ENCODE results near the gene MRPL10. TPM values are rescaled to one million over a fixed set of nuclear protein-coding genes. Genes with fewer than 3 reads are reported as not detected.

MRPL10 gene
- total and polyA plus RNA-seq, 8 donors = 16.8 to 35.2 (median 24.1) TPM

DNA sequence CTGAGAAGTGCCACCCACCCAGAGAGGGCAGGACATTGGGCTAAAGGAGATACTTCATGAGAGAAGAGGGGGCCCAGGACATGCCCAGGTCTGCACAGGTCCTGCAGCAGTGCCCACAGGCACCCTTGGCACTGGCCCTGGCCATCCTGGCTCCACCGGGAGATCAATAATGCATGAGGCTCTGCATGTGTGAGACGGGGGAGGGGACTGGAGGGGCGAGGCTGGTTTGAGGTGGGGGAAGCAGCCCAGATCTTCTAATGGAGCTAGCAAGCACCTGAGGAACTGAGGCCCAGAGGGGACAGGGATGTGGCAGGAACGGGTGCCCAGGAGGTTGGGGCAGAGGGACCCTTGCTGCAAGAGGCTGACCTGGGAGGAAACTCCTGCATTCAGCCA is 10.3 kb downstream of the MRPL10 start:
- no peaks in the 10 kb centered on the region for H3K27me3 ChIP-seq
- H3K4me3 ChIP-seq = peak overlapping the region; percentile 51 to 85 (median 68)
- FAIRE-seq = no peak
- H3K9me3 ChIP-seq = no peaks in the 10 kb centered on the region
- intact Hi-C loops (cut with DNase I) = no loop called here
- 1 to 5% methylated on average over 4 of the region's 4 CpGs for WGBS, 2 donors
- peak; percentile 19 to 41 (median 36) for ATAC-seq
- H3K27ac ChIP-seq = peak overlapping the region; percentile 42 to 71 (median 62)
- peaks cover 0 to 34% (median 28%) of the 10 kb centered on the region in 3 donors for H3K36me3 ChIP-seq
- TF ChIP-seq, protein P1, sequence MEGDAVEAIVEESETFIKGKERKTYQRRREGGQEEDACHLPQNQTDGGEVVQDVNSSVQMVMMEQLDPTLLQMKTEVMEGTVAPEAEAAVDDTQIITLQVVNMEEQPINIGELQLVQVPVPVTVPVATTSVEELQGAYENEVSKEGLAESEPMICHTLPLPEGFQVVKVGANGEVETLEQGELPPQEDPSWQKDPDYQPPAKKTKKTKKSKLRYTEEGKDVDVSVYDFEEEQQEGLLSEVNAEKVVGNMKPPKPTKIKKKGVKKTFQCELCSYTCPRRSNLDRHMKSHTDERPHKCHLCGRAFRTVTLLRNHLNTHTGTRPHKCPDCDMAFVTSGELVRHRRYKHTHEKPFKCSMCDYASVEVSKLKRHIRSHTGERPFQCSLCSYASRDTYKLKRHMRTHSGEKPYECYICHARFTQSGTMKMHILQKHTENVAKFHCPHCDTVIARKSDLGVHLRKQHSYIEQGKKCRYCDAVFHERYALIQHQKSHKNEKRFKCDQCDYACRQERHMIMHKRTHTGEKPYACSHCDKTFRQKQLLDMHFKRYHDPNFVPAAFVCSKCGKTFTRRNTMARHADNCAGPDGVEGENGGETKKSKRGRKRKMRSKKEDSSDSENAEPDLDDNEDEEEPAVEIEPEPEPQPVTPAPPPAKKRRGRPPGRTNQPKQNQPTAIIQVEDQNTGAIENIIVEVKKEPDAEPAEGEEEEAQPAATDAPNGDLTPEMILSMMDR (IDR thresholded peaks at IDR 0.05) = no peak
- DNase-seq = peak in 2 of 6 donors; percentile 51 to 63
- peaks cover 0 to 14% (median 4%) of the 10 kb centered on the region in 3 donors for H3K4me1 ChIP-seq

DNA sequence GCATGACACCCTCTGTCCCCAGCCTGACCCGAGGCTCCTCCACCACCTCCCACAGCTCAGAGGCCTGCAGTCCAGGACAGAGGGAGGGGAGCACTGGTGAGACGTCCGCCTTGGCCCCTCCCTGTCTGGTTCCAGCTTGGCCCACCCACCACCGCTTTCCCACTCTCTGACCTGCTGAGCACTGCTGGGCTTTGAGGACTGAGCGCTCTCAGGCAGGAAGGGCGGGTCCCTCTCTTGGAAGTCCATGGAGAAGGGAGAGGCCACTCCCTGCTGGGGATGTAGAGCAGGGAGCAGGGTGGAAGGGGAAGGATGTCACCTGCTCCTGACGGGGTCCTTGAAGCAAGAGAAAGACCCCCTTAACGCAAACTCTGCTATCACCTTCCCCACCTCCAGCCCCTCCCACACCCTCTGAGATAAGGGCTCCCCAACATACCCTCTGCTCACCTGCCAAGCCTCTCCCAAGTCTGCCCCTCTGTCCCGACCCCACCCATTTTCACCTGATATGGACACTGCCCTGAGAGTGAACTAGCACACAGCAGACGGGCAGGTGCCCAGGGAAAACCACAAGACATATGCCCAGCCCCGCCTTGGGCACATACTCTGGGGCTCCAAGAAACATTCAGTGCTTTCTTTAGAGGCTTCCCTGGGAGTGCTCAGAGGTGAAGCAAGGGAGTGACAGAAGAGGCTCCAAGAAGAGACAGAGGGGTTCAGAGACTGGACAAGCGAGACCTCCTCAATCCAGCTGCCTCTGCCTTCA is 11.1 kb downstream of the MRPL10 start:
- 53 to 56% methylated on average over 12 of the region's 12 CpGs for WGBS, 2 donors
- Histone ChIP-seq H3K36me3 (peaks cover 0 to 41% (median 21%) of the 10 kb centered on the region in 3 donors), H3K9me3 (no peaks in the 10 kb centered on the region), H3K27me3 (no peaks in the 10 kb centered on the region), H3K27ac (no peak overlapping the region), H3K4me3 (peak overlapping the region in 2 of 4 donors; percentile 71 to 85), H3K4me1 (peaks cover 0 to 14% (median 4%) of the 10 kb centered on the region in 3 donors)
- no peak for FAIRE-seq
- peak in 1 of 6 donors; percentile 34 for DNase-seq
- intact Hi-C loops (cut with DNase I) = no loop called here
- ATAC-seq = peak in 1 of 4 donors; percentile 5
- TF ChIP-seq, protein P1 (IDR thresholded peaks at IDR 0.05) = no peak

- Histone ChIP-seq H3K27ac (no peak overlapping the region), H3K4me3 (no peak overlapping the region), H3K36me3 (peaks cover 0 to 47% (median 19%) of the 10 kb centered on the region in 3 donors), H3K4me1 (peaks cover 0 to 14% (median 4%) of the 10 kb centered on the region in 3 donors), H3K27me3 (no peaks in the 10 kb centered on the region), H3K9me3 (no peaks in the 10 kb centered on the region)
- ATAC-seq (no peak), FAIRE-seq (no peak), DNase-seq (peak in 1 of 6 donors; percentile 14)
- intact Hi-C loops (cut with DNase I) = no loop called here
- TF ChIP-seq, protein P1 (IDR thresholded peaks at IDR 0.05) = no peak
- 80 to 85% methylated on average over 10 of the region's 10 CpGs for WGBS, 2 donors
Measured at GRCh38 chr17:47819475-47819874, 11.9 kb downstream of the MRPL10 start.

- TF ChIP-seq, protein P1 (IDR thresholded peaks at IDR 0.05) = no peak
- no peak for ATAC-seq
- Histone ChIP-seq H3K4me1 (peaks cover 0 to 14% (median 4%) of the 10 kb centered on the region in 3 donors), H3K27me3 (no peaks in the 10 kb centered on the region), H3K4me3 (no peak overlapping the region), H3K36me3 (peaks cover 0 to 39% (median 14%) of the 10 kb centered on the region in 3 donors), H3K9me3 (no peaks in the 10 kb centered on the region), H3K27ac (no peak overlapping the region)
- 87 to 93% methylated on average over 10 to 11 of the region's 11 CpGs for WGBS, 2 donors
- FAIRE-seq = no peak
- intact Hi-C loops (cut with DNase I) = no loop called here
- peak in 2 of 6 donors; percentile 8 to 27 for DNase-seq
Measured at GRCh38 chr17:47818002-47818695, 13.2 kb downstream of the MRPL10 start.

All from pancreas (tissue), 10 donors.